SK-N-SH (cell line): Measurements from ENCODE around the gene MAGI2. TPM values are rescaled to one million over a fixed set of nuclear protein-coding genes. Genes with fewer than 3 reads are reported as not detected.

Experiments
- CTCF ChIA-PET: fragments of 300-600, 350-600 bp; formaldehyde crosslinking; extraction: SDS; loops from one replicate; lab custom pipeline; 2021; lab: Yijun Ruan, JAX
- POLR2A ChIA-PET: fragments of 350-600 bp; sonication (Branson Sonifier 250); formaldehyde crosslinking; extraction: SDS; loops from one replicate; lab custom pipeline; 2020; ENCODE audit warnings: antibody characterized with exemption, inconsistent platforms; lab: Yijun Ruan, JAX
- DNase-seq: peaks from one replicate; pipeline ENCODE4 v3.0.0; 2012
- H2AFZ ChIP-seq: fragments of 200-600 bp; sonication (generic); 2 replicates; pipeline ENCODE4 v1.8.1; 2016; ENCODE audit warnings: antibody characterized with exemption, mild to moderate bottlenecking, low read depth
- H3F3A ChIP-seq: fragments of 200-600 bp; sonication (generic); replicated peaks from 2 replicates; pipeline ENCODE3; 2016; ENCODE audit warnings: antibody characterized with exemption, mild to moderate bottlenecking; ENCODE audit not compliant: insufficient read depth
- H3K27ac ChIP-seq, 2 experiments: fragments of 200-500 bp in 1 of 2; fragments of 200-600 bp in 1 of 2; sonication (Bioruptor generic) in 1 of 2; sonication (generic), shearing (Covaris generic) in 1 of 2; 2 replicates each; pipeline versions ENCODE4 v1.5.1 to v1.6.1; 2014 to 2016; ENCODE audit warnings: low read depth in 2 of 2, inconsistent platforms in 1 of 2, low read length in 1 of 2, mild to moderate bottlenecking in 1 of 2, mixed read lengths in 1 of 2
- H3K27me3 ChIP-seq: fragments of 200-600 bp; sonication (generic), shearing (Covaris generic); 2 replicates; pipeline ENCODE4 v1.6.1; 2016; ENCODE audit warnings: mixed run types; ENCODE audit not compliant: insufficient read depth
- H3K36me3 ChIP-seq, 2 experiments: fragments of 200-500 bp in 1 of 2; fragments of 200-600 bp in 1 of 2; sonication (Bioruptor generic) in 1 of 2; sonication (generic) in 1 of 2; replicated peaks in 1 of 2; 2 replicates each; pipeline versions ENCODE3 to v1.5.1; 2014 to 2016; ENCODE audit warnings: low read length in 1 of 2, mild to moderate bottlenecking in 1 of 2; ENCODE audit not compliant: insufficient read depth in 2 of 2, control insufficient read depth in 1 of 2
- H3K4me1 ChIP-seq, 2 experiments: fragments of 200-500 bp in 1 of 2; fragments of 200-600 bp in 1 of 2; sonication (Bioruptor generic) in 1 of 2; sonication (generic), shearing (Covaris generic) in 1 of 2; 2 replicates each; pipeline versions ENCODE4 v1.5.1 to v1.6.1; 2014 to 2016; ENCODE audit warnings: low read depth in 1 of 2, low read length in 1 of 2, mixed run types in 1 of 2; ENCODE audit not compliant: insufficient read depth in 2 of 2, control insufficient read depth in 1 of 2
- H3K4me2 ChIP-seq: fragments of 200-600 bp; sonication (generic), shearing (Covaris generic); 2 replicates; pipeline ENCODE4 v1.6.1; 2017; ENCODE audit warnings: mixed run types
- H3K4me3 ChIP-seq, 2 experiments: fragments of 200-500 bp in 1 of 2; fragments of 200-600 bp in 1 of 2; sonication (Bioruptor generic) in 1 of 2; sonication (generic), shearing (Covaris generic) in 1 of 2; 2 replicates each; pipeline versions ENCODE4 v1.5.1 to v1.8.1; 2014 to 2016; ENCODE audit warnings: low read depth in 2 of 2, inconsistent platforms in 1 of 2, low read length in 1 of 2, mild to moderate bottlenecking in 1 of 2, mixed read lengths in 1 of 2, moderate library complexity in 1 of 2
- H3K79me2 ChIP-seq: fragments of 200-600 bp; sonication (generic); 2 replicates; pipeline ENCODE4 v1.8.1; 2017; ENCODE audit warnings: mild to moderate bottlenecking; ENCODE audit not compliant: insufficient read depth
- H3K9ac ChIP-seq: fragments of 200-600 bp; sonication (generic); 2 replicates; pipeline ENCODE4 v1.6.1; 2017; ENCODE audit warnings: mixed run types
- H3K9me2 ChIP-seq: fragments of 200-600 bp; sonication (generic); 2 replicates; pipeline ENCODE4 v1.6.1; 2017; ENCODE audit warnings: mixed run types
- H3K9me3 ChIP-seq: fragments of 200-600 bp; sonication (generic); 2 replicates; pipeline ENCODE4 v1.6.1; 2017; ENCODE audit warnings: mixed run types, mild to moderate bottlenecking, moderate library complexity
- H4K20me1 ChIP-seq: fragments of 200-600 bp; sonication (generic); 2 replicates; pipeline ENCODE4 v1.6.1; 2017; ENCODE audit warnings: mild to moderate bottlenecking, mixed run types; ENCODE audit not compliant: insufficient read depth
- CHD2 ChIP-seq: fragments of 150-350 bp; IDR thresholded peaks from 2 replicates; pipeline ENCODE4 v1.6.1; 2018; ENCODE audit warnings: low read length; ENCODE audit not compliant: partially characterized antibody
- ELF1 ChIP-seq: IDR thresholded peaks from 2 replicates; pipeline ENCODE4 v1.4.0; 2012
- EP300 ChIP-seq, 2 experiments: IDR thresholded peaks; 2 replicates each; pipeline versions ENCODE4 v1.4.0 to v1.6.1; 2012; ENCODE audit warnings: borderline replicate concordance in 1 of 2, low read depth in 1 of 2, low read length in 1 of 2
- EZH2phosphoT487 ChIP-seq: fragments of 200-600 bp; sonication (generic); IDR thresholded peaks from 2 replicates; pipeline ENCODE4 v1.6.1; 2017; ENCODE audit warnings: low read depth, mixed run types, mild to moderate bottlenecking, antibody characterized with exemption, moderate library complexity, borderline replicate concordance
- FOSL2 ChIP-seq: IDR thresholded peaks from 2 replicates; pipeline ENCODE4 v1.4.0; 2012; ENCODE audit warnings: low read depth, mild to moderate bottlenecking, moderate library complexity, borderline replicate concordance
- FOXJ3 ChIP-seq: sonication (generic); formaldehyde crosslinking; IDR thresholded peaks from 2 replicates; pipeline ENCODE4 v1.5.1; 2020; ENCODE audit warnings: mild to moderate bottlenecking, missing genetic modification reagents
- GABPA ChIP-seq: IDR thresholded peaks from 2 replicates; pipeline ENCODE4 v1.4.0; 2012; ENCODE audit warnings: low read depth, mild to moderate bottlenecking
- GATA2 ChIP-seq: sonication (generic); formaldehyde crosslinking; IDR thresholded peaks from 2 replicates; pipeline ENCODE4 v1.5.0; 2020; ENCODE audit warnings: mild to moderate bottlenecking, missing genetic modification reagents
- IRF3 ChIP-seq: fragments of 150-350 bp; IDR thresholded peaks from 2 replicates; pipeline ENCODE4 v1.6.1; 2016; ENCODE audit warnings: mild to moderate bottlenecking, low read depth, low read length
- JUND ChIP-seq: IDR thresholded peaks from 2 replicates; pipeline ENCODE4 v1.4.0; 2012
- MAX ChIP-seq: IDR thresholded peaks from 2 replicates; pipeline ENCODE4 v1.4.0; 2012; ENCODE audit warnings: low read depth
- MEF2A ChIP-seq: IDR thresholded peaks from 2 replicates; pipeline ENCODE4 v1.4.0; 2012; ENCODE audit warnings: low read depth, borderline replicate concordance
- MXI1 ChIP-seq: IDR thresholded peaks from 2 replicates; pipeline ENCODE4 v1.6.1; 2012; ENCODE audit warnings: mild to moderate bottlenecking, low read depth, low read length, improper control_type of control experiment
- NFIC ChIP-seq: IDR thresholded peaks from 2 replicates; pipeline ENCODE4 v1.4.0; 2012; ENCODE audit warnings: borderline replicate concordance
- NRF1 ChIP-seq: IDR thresholded peaks from 2 replicates; pipeline ENCODE4 v1.6.1; 2012; ENCODE audit warnings: low read depth, mild to moderate bottlenecking, low read length
- POLR2AphosphoS5 ChIP-seq: IDR thresholded peaks from 2 replicates; pipeline ENCODE4 v1.6.1; 2012; ENCODE audit warnings: low read depth, low read length
- RAD21 ChIP-seq: IDR thresholded peaks from 2 replicates; pipeline ENCODE4 v1.6.1; 2012; ENCODE audit warnings: mild to moderate bottlenecking, low read length
- RFX5 ChIP-seq: IDR thresholded peaks from 2 replicates; pipeline ENCODE4 v1.6.1; 2012; ENCODE audit warnings: mild to moderate bottlenecking, improper control_type of control experiment, low read length
- SIN3A ChIP-seq: IDR thresholded peaks from 2 replicates; pipeline ENCODE4 v1.6.1; 2012; ENCODE audit warnings: low read depth, mild to moderate bottlenecking, low read length, moderate library complexity, borderline replicate concordance
- SMC3 ChIP-seq: IDR thresholded peaks from 2 replicates; pipeline ENCODE4 v1.6.1; 2012; ENCODE audit warnings: low read depth, low read length, improper control_type of control experiment
- TAF1 ChIP-seq: IDR thresholded peaks from 2 replicates; pipeline ENCODE4 v1.6.1; 2012; ENCODE audit warnings: low read depth, mild to moderate bottlenecking, low read length, moderate library complexity, borderline replicate concordance
- TEAD4 ChIP-seq: IDR thresholded peaks from 2 replicates; pipeline ENCODE4 v1.4.0; 2012; ENCODE audit warnings: mild to moderate bottlenecking, borderline replicate concordance; ENCODE audit not compliant: insufficient read depth
- USF1 ChIP-seq: IDR thresholded peaks from 2 replicates; pipeline ENCODE4 v1.4.0; 2012; ENCODE audit warnings: low read depth, borderline replicate concordance
- USF2 ChIP-seq: fragments of 150-350 bp; IDR thresholded peaks from 2 replicates; pipeline ENCODE4 v1.6.1; 2017; ENCODE audit warnings: antibody characterized with exemption, low read length, low read depth, borderline replicate concordance
- ZBTB33 ChIP-seq: IDR thresholded peaks from 2 replicates; pipeline ENCODE4 v1.4.0; 2012; ENCODE audit warnings: low read depth, borderline replicate concordance
- polyA plus RNA-seq, 3 experiments: library from polyadenylated mRNA; depleted of rRNA; stranded (reverse); fragments of >200 nt; gene quantifications; 2 replicates each; pipeline ENCODE4 v1.2.3, GENCODE V29; 2012
- TF ChIP-seq, protein P1 (sequence below): IDR thresholded peaks from 2 replicates; pipeline ENCODE4; 2012

MAGI2 gene
- polyA plus RNA-seq, 1 of the 3 experiments (the other 2 are of a cell fraction) = 1.1 TPM

GRCh38 chr7:78702770-78703169, 750.7 kb downstream of the MAGI2 start:
- H3K9ac ChIP-seq = peak overlapping the region; percentile 15; the same call in 1 of the 2 replicates
- peak overlapping the region; percentile 36; the same call in 1 of the 2 replicates for H2AFZ ChIP-seq
- DNase-seq = no peak
- no peaks in the 10 kb centered on the region for H3K79me2 ChIP-seq
- no peaks in the 10 kb centered on the region for H3K9me2 ChIP-seq
- peaks cover 0 to 17% of the 10 kb centered on the region in 2 experiments; a peak in 2 of 4 replicates for H3K4me1 ChIP-seq
- 0 out of 2 replicates have a peak overlapping the region, but pooled peaks have one; percentile 2 for H3K4me2 ChIP-seq
- H4K20me1 ChIP-seq = no peaks in the 10 kb centered on the region
- CTCF ChIA-PET = interaction anchor here (1.4 kb wide), 1 partner anchor 10 kb away, joined by 3 read pairs; no protein-coding TSS in a partner anchor
- no peaks in the 10 kb centered on the region for H3K27me3 ChIP-seq
- H3K9me3 ChIP-seq = no peaks in the 10 kb centered on the region
- H3F3A ChIP-seq = peaks cover 22% of the 10 kb centered on the region
- peak overlapping the region in 1 of 2 experiments; percentile 92; a peak in 2 of 4 replicates for H3K27ac ChIP-seq
- POLR2A ChIA-PET = no interaction called here
- H3K36me3 ChIP-seq = no peaks in the 10 kb centered on the region
- H3K4me3 ChIP-seq = no peak overlapping the region
- TF ChIP-seq USF1 (no peak), NFIC (peak; percentile 89), ZBTB33 (0 out of 2 replicates have a peak, but pooled peaks have one; percentile 26), ELF1 (no peak), RAD21 (no peak), GABPA (no peak), SMC3 (no peak), TAF1 (no peak), FOSL2 (peak; percentile 88; the same call in 1 of the 2 replicates), IRF3 (no peak), USF2 (no peak), FOXJ3 (CRISPR knock-in tag) (no peak), EZH2phosphoT487 (no peak), RFX5 (no peak), JUND (peak; percentile 79), MXI1 (no peak), EP300 (IDR thresholded peaks at IDR 0.05; ENCODE audit: borderline replicate concordance in 1 of 2, low read depth in 1 of 2, low read length in 1 of 2) (peak in 1 of 2 experiments; percentile 84; a peak in 2 of 4 replicates), MEF2A (peak; percentile 75), SIN3A (no peak), CHD2 (no peak), MAX (peak; percentile 38; the same call in 1 of the 2 replicates), POLR2AphosphoS5 (no peak; the same call in 1 of the 2 replicates), GATA2 (no peak), TEAD4 (peak; percentile 67; the same call in 1 of the 2 replicates), NRF1 (no peak)
- TF ChIP-seq, protein P1, sequence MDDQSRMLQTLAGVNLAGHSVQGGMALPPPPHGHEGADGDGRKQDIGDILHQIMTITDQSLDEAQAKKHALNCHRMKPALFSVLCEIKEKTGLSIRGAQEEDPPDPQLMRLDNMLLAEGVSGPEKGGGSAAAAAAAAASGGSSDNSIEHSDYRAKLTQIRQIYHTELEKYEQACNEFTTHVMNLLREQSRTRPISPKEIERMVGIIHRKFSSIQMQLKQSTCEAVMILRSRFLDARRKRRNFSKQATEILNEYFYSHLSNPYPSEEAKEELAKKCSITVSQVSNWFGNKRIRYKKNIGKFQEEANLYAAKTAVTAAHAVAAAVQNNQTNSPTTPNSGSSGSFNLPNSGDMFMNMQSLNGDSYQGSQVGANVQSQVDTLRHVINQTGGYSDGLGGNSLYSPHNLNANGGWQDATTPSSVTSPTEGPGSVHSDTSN = peak; percentile 43; the same call in 1 of the 2 replicates
